ENCODE measurements around the gene HIVEP3.

Gene HIVEP3

DNA sequence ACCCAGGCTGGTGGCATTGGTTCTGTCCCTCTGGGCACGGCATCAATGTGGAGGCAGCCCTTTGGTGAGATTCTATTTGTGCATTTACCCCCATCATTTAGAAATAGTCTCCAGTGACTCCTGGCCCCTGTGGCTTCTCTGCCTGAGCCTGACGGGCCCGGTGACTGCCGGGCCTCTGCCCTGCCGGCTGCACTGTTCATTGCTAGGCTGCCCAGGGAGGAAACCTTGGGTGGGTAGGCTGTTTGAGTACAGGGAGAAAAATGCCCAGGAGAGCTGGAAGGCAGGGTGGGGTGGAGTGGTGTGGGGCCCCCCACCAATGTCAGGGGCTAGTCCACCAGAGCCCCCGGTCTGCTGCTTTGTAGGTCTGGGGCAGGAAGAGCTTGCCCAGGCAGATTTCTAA is 410.9 kb downstream of the HIVEP3 start:
- Histone ChIP-seq H4K20me1 (ENCODE audit: insufficient read depth, low read length, poor library complexity, severe bottlenecking) (no peaks in the 10 kb centered on the region), H3F3A (ENCODE audit: low read depth) (no peaks in the 10 kb centered on the region), H3K9me3 (ENCODE audit: insufficient read depth, low read depth, low read length) (no peaks in the 10 kb centered on the region), H3K9me2 (replicated peaks; ENCODE audit: low read depth, low read length) (no peaks in the 10 kb centered on the region), H3K27me3 (ENCODE audit: insufficient read depth, low read length, poor library complexity, severe bottlenecking) (no peaks in the 10 kb centered on the region), H3K36me3 (ENCODE audit: insufficient read depth, low read length) (no peaks in the 10 kb centered on the region), H2AFZ (ENCODE audit: low read length) (no peak overlapping the region), H3K4me2 (ENCODE audit: low read depth, low read length, poor library complexity, severe bottlenecking) (no peak overlapping the region), H3K4me1 (ENCODE audit: insufficient read depth, low read length, poor library complexity, severe bottlenecking) (no peaks in the 10 kb centered on the region), H3K4me3 (ENCODE audit: low read length, poor library complexity, severe bottlenecking) (no peak overlapping the region), H3K79me2 (ENCODE audit: insufficient read depth, low read length) (no peaks in the 10 kb centered on the region), H3K9ac (ENCODE audit: low read depth, low read length, poor library complexity, severe bottlenecking) (no peak overlapping the region)
- TF ChIP-seq, protein P1, sequence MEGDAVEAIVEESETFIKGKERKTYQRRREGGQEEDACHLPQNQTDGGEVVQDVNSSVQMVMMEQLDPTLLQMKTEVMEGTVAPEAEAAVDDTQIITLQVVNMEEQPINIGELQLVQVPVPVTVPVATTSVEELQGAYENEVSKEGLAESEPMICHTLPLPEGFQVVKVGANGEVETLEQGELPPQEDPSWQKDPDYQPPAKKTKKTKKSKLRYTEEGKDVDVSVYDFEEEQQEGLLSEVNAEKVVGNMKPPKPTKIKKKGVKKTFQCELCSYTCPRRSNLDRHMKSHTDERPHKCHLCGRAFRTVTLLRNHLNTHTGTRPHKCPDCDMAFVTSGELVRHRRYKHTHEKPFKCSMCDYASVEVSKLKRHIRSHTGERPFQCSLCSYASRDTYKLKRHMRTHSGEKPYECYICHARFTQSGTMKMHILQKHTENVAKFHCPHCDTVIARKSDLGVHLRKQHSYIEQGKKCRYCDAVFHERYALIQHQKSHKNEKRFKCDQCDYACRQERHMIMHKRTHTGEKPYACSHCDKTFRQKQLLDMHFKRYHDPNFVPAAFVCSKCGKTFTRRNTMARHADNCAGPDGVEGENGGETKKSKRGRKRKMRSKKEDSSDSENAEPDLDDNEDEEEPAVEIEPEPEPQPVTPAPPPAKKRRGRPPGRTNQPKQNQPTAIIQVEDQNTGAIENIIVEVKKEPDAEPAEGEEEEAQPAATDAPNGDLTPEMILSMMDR (conservative IDR thresholded peaks at IDR 0.05; ENCODE audit: low read length), result no peak
- no peak for TF ChIP-seq EZH2phosphoT487 (IDR thresholded peaks at IDR 0.05; ENCODE audit: borderline replicate concordance)

DNA sequence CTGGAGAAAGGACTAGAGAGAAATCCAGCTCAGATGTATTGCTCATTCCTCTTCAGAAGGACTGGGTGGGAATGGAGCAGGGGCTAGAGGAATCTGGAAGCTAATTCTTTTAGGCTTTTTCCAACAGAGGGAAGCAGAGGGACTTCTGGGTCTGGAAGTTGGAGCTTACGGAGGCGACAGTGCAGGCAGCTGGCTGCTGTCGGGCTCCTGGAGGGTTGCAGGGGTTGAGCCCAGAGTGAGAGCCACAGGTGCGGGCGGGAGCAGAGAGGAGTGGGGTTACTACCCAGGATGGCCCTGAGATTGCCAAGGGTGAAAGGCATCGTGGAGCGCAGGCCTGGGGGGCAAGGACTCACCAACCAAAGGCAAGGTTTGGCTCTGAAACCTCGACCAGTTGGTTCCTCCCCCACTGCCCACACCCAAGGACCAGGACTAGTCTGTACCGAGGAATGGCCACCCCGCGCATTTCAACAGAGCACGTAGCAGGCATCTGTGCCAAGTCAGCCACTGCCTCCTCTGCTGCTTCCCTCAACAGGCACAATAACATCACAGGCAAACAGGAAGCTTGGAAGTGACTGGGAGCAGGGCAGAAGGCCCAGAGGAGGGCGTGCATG is 411.5 kb downstream of the HIVEP3 start:
- no peak overlapping the region for H3K9ac ChIP-seq (ENCODE audit: low read depth, low read length, poor library complexity, severe bottlenecking)
- H3K27me3 ChIP-seq (ENCODE audit: insufficient read depth, low read length, poor library complexity, severe bottlenecking), result no peaks in the 10 kb centered on the region
- H3K9me3 ChIP-seq (ENCODE audit: insufficient read depth, low read depth, low read length), result no peaks in the 10 kb centered on the region
- H3K9me2 ChIP-seq (replicated peaks; ENCODE audit: low read depth, low read length), result no peaks in the 10 kb centered on the region
- no peaks in the 10 kb centered on the region for H3K36me3 ChIP-seq (ENCODE audit: insufficient read depth, low read length)
- no peaks in the 10 kb centered on the region for H3K79me2 ChIP-seq (ENCODE audit: insufficient read depth, low read length)
- no peak overlapping the region for H2AFZ ChIP-seq (ENCODE audit: low read length)
- no peak overlapping the region for H3K4me3 ChIP-seq (ENCODE audit: low read length, poor library complexity, severe bottlenecking)
- H3F3A ChIP-seq (ENCODE audit: low read depth), result no peaks in the 10 kb centered on the region
- TF ChIP-seq, protein P1 (conservative IDR thresholded peaks at IDR 0.05; ENCODE audit: low read length), result no peak
- TF ChIP-seq EZH2phosphoT487 (IDR thresholded peaks at IDR 0.05; ENCODE audit: borderline replicate concordance), result no peak
- no peaks in the 10 kb centered on the region for H3K4me1 ChIP-seq (ENCODE audit: insufficient read depth, low read length, poor library complexity, severe bottlenecking)
- no peaks in the 10 kb centered on the region for H4K20me1 ChIP-seq (ENCODE audit: insufficient read depth, low read length, poor library complexity, severe bottlenecking)
- H3K4me2 ChIP-seq (ENCODE audit: low read depth, low read length, poor library complexity, severe bottlenecking), result no peak overlapping the region

DNA sequence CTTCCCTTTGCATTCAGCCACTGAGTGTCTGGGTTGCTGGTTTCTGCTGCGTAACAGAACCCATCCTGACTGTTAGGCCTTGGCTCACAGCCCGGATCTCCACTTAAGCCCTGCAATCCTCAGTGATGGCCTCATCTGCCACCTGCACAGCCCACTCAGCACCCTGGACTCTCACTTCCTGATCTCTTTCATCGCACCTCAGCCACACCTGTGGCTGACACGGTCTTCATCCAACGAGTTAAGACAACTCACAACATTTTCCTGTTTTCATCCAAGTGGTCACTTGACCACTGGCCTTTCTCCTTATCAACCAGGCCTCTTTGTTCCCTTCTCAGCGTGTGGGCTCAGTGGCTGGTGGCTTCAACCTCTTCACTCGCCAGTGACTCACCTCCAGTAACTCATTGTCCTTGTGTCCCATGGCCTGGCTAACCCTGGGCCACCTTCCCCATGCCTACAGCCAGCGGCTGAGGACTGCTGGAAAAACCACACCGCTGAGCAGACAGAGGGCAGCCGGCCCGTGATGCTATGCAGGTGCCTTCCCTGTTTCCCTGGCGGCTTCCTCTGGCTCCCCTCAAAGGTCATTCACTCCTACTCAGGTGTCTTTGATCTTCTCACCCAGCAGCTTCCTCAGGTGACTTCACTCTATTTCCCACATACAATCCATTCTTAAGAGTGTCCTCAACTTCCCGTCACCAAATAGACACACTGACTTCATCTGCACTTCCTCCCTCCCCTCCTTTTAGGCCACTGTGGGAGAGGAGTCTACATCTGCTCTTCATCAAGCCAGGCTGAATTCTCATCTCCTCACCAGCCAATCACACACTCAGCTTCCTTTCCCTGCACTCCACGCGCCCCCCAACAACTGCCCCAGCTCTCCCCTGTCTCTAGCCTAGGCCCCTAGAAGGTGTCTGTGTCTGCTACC is 414.3 kb downstream of the HIVEP3 start:
- Histone ChIP-seq H3K4me3 (ENCODE audit: low read length, poor library complexity, severe bottlenecking) (no peak overlapping the region), H3K4me2 (ENCODE audit: low read depth, low read length, poor library complexity, severe bottlenecking) (no peak overlapping the region), H3F3A (ENCODE audit: low read depth) (no peaks in the 10 kb centered on the region), H2AFZ (ENCODE audit: low read length) (no peak overlapping the region), H3K9me3 (ENCODE audit: insufficient read depth, low read depth, low read length) (no peaks in the 10 kb centered on the region), H3K9ac (ENCODE audit: low read depth, low read length, poor library complexity, severe bottlenecking) (no peak overlapping the region), H3K79me2 (ENCODE audit: insufficient read depth, low read length) (no peaks in the 10 kb centered on the region), H3K4me1 (ENCODE audit: insufficient read depth, low read length, poor library complexity, severe bottlenecking) (no peaks in the 10 kb centered on the region), H4K20me1 (ENCODE audit: insufficient read depth, low read length, poor library complexity, severe bottlenecking) (no peaks in the 10 kb centered on the region), H3K9me2 (replicated peaks; ENCODE audit: low read depth, low read length) (no peaks in the 10 kb centered on the region), H3K27me3 (ENCODE audit: insufficient read depth, low read length, poor library complexity, severe bottlenecking) (no peaks in the 10 kb centered on the region), H3K36me3 (ENCODE audit: insufficient read depth, low read length) (no peaks in the 10 kb centered on the region)
- no peak for TF ChIP-seq EZH2phosphoT487 (IDR thresholded peaks at IDR 0.05; ENCODE audit: borderline replicate concordance)
- TF ChIP-seq, protein P1 (conservative IDR thresholded peaks at IDR 0.05; ENCODE audit: low read length), result no peak

Measured in Loucy (cell line).